ENCODE data around the gene SOX5.

DNA sequence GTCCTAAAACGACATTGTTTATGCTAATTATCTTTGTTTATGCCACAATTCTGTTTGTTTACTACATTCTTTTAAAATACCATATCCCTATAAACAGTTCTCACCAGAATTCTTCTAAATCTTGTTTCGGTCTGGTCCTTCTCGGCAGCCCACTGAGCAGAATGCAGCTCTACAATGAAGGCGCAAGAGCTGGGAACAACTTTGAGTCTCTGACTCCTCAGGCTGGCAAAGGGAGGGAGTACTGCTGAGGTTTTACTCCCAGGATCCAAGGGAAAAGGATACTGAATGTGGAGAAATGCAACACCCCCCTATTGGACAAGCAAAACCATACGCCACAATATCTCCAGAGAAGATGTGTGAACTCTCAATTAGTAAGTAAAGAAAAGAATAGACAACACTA, 5.4 kb downstream of the SOX5 start:
- TF ChIP-seq EZH2phosphoT487 (IDR thresholded peaks at IDR 0.05; ENCODE audit: unreplicated experiment) (no peak), CTCF (conservative IDR thresholded peaks at IDR 0.05; ENCODE audit: low read depth in 2 of 2) (0 out of 4 replicates have a peak, but pooled peaks of 1 of the 2 experiments have one; percentile 3), POLR2AphosphoS5 (IDR thresholded peaks at IDR 0.05; ENCODE audit: low read depth) (no peak)
